Neural progenitor cell (in vitro differentiated cells): ENCODE measurements around the gene PLD4.

Source experiments
- EZH2 ChIP-seq: fragments of 200-600 bp; sonication (generic); IDR thresholded peaks from 2 replicates; pipeline ENCODE4 v1.6.1; 2017; ENCODE audit warnings: antibody characterized with exemption, mild to moderate bottlenecking, moderate library complexity
- EZH2phosphoT487 ChIP-seq: fragments of 200-600 bp; sonication (generic); IDR thresholded peaks from 2 replicates; pipeline ENCODE4 v1.6.1; 2017; ENCODE audit warnings: antibody characterized with exemption
- TF ChIP-seq, protein P1 (sequence below): fragments of 200-600 bp; sonication (generic); IDR thresholded peaks from 2 replicates; pipeline ENCODE4 v1.5.1; 2017; ENCODE audit warnings: antibody characterized with exemption, mild to moderate bottlenecking

DNA sequence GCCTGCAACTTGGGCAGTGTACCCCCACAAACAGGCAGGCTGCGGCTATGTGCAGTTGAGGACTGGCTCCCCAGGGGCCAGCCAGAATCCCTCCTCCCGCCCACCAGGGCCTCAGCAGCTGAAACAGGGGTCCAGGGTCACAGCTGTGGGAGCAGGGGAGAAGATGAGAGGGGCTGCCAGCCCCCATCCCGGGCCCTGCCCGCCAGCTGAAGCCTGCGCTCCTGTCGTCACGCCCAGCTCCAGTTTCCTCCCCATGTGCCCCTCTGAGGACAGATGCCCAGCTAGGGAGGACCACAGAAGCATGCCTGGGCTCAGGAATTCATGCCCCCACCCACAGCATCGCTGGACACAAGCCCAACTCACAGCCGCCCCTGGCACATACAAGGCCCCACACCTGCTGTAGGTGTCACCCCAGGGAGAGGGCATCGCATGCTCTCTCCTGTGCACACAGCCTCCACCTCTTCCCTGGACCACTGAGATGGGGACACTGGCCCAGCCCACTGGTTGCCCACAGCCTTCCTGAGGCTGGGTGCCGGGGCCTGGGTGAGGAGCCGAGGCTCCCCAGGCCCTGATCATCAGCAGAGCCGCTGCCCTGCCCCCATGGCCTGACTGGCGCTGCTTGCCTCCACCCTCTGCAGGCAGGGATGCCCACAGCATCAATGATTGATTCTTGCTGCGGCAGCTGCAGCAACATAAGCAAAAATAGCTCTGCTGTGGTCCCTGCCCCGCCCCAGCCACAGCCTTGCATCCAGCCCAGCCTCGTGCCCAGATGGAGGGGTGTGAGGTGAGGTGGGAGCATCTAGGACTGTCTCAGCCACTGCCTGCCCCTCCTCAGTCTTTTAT lies 57.2 kb downstream of the PLD4 start:
- TF ChIP-seq EZH2 = no peak
- TF ChIP-seq, protein P1, sequence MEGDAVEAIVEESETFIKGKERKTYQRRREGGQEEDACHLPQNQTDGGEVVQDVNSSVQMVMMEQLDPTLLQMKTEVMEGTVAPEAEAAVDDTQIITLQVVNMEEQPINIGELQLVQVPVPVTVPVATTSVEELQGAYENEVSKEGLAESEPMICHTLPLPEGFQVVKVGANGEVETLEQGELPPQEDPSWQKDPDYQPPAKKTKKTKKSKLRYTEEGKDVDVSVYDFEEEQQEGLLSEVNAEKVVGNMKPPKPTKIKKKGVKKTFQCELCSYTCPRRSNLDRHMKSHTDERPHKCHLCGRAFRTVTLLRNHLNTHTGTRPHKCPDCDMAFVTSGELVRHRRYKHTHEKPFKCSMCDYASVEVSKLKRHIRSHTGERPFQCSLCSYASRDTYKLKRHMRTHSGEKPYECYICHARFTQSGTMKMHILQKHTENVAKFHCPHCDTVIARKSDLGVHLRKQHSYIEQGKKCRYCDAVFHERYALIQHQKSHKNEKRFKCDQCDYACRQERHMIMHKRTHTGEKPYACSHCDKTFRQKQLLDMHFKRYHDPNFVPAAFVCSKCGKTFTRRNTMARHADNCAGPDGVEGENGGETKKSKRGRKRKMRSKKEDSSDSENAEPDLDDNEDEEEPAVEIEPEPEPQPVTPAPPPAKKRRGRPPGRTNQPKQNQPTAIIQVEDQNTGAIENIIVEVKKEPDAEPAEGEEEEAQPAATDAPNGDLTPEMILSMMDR = no peak
- no peak for TF ChIP-seq EZH2phosphoT487
